Right atrium auricular region (tissue), 2 donors: ENCODE data around the gene REV3L. TPM values are rescaled to one million over a fixed set of nuclear protein-coding genes. Genes with fewer than 3 reads are reported as not detected.

Experiments used
- DNase-seq: peaks from one replicate; pipeline ENCODE4 v3.0.0-alpha.2; 2019; ENCODE audit warnings: low spot score
- H3K27ac ChIP-seq, 2 donors: fragments of 200-600 bp; sonication (generic); 1 replicate in 1 of 2; 2 replicates in 1 of 2; pipeline ENCODE4 v1.5.1; 2016 to 2019
- H3K27me3 ChIP-seq, 2 donors: fragments of 200-600 bp; sonication (generic); one replicate each; pipeline versions ENCODE4 v1.5.1 to v1.6.0; 2017 to 2019
- H3K36me3 ChIP-seq: fragments of 200-600 bp; sonication (generic); one replicate; pipeline ENCODE4 v1.5.1; 2016
- H3K4me1 ChIP-seq, 2 donors: fragments of 200-600 bp; sonication (generic); one replicate each; pipeline versions ENCODE4 v1.5.1 to v1.6.0; 2017 to 2019
- H3K4me3 ChIP-seq, 2 donors: fragments of 200-600 bp; sonication (generic); 1 replicate in 1 of 2; 2 replicates in 1 of 2; pipeline ENCODE4 v1.5.1; 2017 to 2019; ENCODE audit warnings: mild to moderate bottlenecking in 1 of 2, moderate library complexity in 1 of 2
- H3K9me3 ChIP-seq, 2 donors: fragments of 200-600 bp; sonication (generic); one replicate each; pipeline ENCODE4 v1.5.1; 2019
- CTCF ChIP-seq, 2 donors: fragments of 200-600 bp; sonication (generic); IDR thresholded peaks; one replicate each; pipeline ENCODE4 v1.5.1; 2019; ENCODE audit warnings: antibody characterized with exemption in 2 of 2
- total RNA-seq, 2 donors: library from RNA; depleted of rRNA; stranded (reverse); fragments of >200 nt; gene quantifications; one replicate each; pipeline ENCODE4 v1.1.0, GENCODE V29; 2016

REV3L gene
- total RNA-seq, 2 donors from 2014 or later = 14.5 to 34.2 TPM

- Histone ChIP-seq H3K4me1 (peaks cover 0 to 15% of the 10 kb centered on the region in 2 donors), H3K9me3 (no peaks in the 10 kb centered on the region), H3K36me3 (no peaks in the 10 kb centered on the region), H3K27me3 (no peaks in the 10 kb centered on the region), H3K4me3 (no peak overlapping the region), H3K27ac (no peak overlapping the region)
- no peak for TF ChIP-seq CTCF (IDR thresholded peaks at IDR 0.05)
- no peak for DNase-seq
Observed at GRCh38 chr6:111471958-111472357, 11.1 kb downstream of the REV3L start.

DNA sequence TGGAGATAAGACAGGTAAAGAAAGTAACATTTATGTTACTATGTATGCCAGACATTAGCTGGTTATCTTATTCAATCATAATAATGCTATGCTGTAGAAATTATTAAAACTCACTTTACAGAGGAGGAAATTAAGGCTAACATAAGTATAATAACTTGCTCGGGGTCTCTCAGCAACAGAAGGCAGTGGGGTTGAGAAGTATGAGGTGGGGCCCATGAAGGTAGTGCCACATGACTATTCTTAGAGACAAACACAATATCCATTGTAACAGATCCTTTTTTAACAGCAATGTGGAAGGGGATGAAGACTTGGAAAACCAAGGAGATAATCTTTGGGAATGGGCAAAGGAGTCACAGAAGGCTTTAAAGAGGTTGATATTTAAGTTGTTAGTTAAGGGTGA is 11.5 kb downstream of the REV3L start:
- H3K4me1 ChIP-seq = peaks cover 0 to 15% of the 10 kb centered on the region in 2 donors
- no peak for DNase-seq

GRCh38 chr6:111470991-111471390 is 12.0 kb downstream of the REV3L start:
- DNase-seq = no peak
- Histone ChIP-seq H3K9me3 (no peaks in the 10 kb centered on the region), H3K4me1 (peaks cover 0 to 15% of the 10 kb centered on the region in 2 donors), H3K27me3 (no peaks in the 10 kb centered on the region), H3K27ac (no peak overlapping the region), H3K36me3 (peaks cover 4% of the 10 kb centered on the region), H3K4me3 (no peak overlapping the region)
- TF ChIP-seq CTCF (IDR thresholded peaks at IDR 0.05) = no peak

More for the DNA sequence above, 11.5 kb downstream of the REV3L start:
- H3K27ac ChIP-seq = no peak overlapping the region
- peaks cover under 1% of the 10 kb centered on the region for H3K36me3 ChIP-seq
- H3K27me3 ChIP-seq = no peaks in the 10 kb centered on the region
- TF ChIP-seq CTCF (IDR thresholded peaks at IDR 0.05) = no peak
- no peak overlapping the region for H3K4me3 ChIP-seq
- no peaks in the 10 kb centered on the region for H3K9me3 ChIP-seq

DNA sequence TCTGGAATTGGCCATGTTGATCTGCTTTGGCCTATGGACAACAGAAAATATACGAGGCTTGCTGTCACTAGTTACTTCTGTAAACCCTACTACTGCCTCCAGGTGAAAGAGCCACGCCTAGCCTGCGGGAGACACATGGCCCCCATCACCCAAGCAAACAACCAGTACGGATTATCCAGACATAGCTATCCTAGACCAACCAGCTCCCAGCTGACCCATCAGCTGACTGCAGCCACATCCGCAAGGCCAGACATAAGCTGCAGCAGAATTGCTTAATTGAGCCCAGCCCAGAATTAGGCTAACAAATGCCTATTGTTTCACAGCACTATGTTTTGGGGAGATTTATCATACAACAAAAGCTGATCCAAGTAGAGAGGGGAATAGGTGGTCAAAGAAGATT is 13.5 kb downstream of the REV3L start:
- Histone ChIP-seq H3K4me1 (peaks cover 0 to 15% of the 10 kb centered on the region in 2 donors), H3K4me3 (no peak overlapping the region)
- no peak for TF ChIP-seq CTCF (IDR thresholded peaks at IDR 0.05)

DNA sequence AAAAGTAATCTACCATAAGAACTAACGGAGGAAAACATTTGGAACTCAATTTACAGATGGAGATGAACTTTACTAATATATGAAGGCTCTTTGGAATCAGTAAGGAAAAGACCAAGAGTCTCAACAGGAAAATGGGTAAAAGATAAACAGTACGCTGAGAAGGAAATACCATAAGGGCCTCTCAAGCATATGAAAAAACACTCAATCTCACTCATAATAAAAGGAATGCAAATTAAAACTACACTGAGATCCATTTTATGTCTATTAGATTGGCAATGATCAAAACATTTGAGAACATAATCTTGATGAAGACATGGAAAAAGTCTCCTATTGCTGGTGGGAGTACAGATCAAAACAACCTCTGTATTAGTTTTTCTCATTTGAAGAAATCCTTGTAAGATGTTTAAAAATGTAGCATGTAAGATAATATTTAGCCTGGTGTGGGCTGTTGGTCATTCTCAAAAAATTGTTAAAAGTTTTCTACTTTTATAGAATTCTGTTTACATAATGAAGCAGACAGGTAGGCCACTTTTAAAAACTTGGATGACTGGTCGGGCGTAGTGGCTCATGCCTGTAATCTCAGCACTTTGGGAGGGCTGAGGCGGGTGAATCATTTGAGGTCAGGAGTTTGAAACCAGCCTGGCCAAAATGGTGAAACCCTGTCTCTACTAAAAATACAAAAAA is 14.5 kb downstream of the REV3L start:
- DNase-seq = no peak
- H3K9me3 ChIP-seq = no peaks in the 10 kb centered on the region
- no peaks in the 10 kb centered on the region for H3K27me3 ChIP-seq
- H3K36me3 ChIP-seq = peaks cover 4% of the 10 kb centered on the region
- TF ChIP-seq CTCF (IDR thresholded peaks at IDR 0.05) = no peak
- no peak overlapping the region for H3K4me3 ChIP-seq
- H3K27ac ChIP-seq = no peak overlapping the region
- H3K4me1 ChIP-seq = peaks cover 0 to 13% of the 10 kb centered on the region in 2 donors

More for the DNA sequence above, 13.5 kb downstream of the REV3L start:
- H3K9me3 ChIP-seq = no peaks in the 10 kb centered on the region
- peaks cover 4% of the 10 kb centered on the region for H3K36me3 ChIP-seq
- no peak for DNase-seq
- H3K27ac ChIP-seq = no peak overlapping the region
- H3K27me3 ChIP-seq = no peaks in the 10 kb centered on the region

DNA sequence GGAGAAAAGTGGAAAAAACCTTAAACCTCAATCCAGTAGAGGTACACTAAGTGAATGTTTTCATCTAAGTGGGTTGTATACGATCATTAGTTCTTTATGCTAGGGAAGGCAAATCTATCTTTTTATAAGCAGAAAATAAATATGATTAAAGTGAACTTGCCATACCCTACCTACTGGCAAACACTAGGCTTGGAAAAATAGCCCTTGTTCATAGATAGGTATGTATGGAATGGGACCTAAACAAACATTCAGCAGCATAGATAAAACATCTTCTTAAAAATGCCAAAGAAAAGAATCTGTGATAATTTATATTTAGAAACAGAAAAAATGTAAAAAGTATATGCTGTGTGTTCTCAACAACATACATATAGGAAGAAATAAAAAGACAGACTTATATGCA is 18.8 kb downstream of the REV3L start:
- Histone ChIP-seq H3K36me3 (peaks cover 13% of the 10 kb centered on the region), H3K4me1 (peaks cover 0 to 20% of the 10 kb centered on the region in 2 donors), H3K9me3 (peaks cover 0 to under 1% of the 10 kb centered on the region in 2 donors), H3K27ac (no peak overlapping the region), H3K4me3 (no peak overlapping the region), H3K27me3 (no peaks in the 10 kb centered on the region)
- TF ChIP-seq CTCF (IDR thresholded peaks at IDR 0.05) = no peak
- DNase-seq = no peak
